A549 (cell line): Measurements from ENCODE around the gene MCTP1. TPM values are rescaled to one million over a fixed set of nuclear protein-coding genes. Genes with fewer than 3 reads are reported as not detected.

Experiments used
- ATAC-seq, 2 experiments: fragments of 200-7000 bp in 1 of 2; fragments of >200 bp in 1 of 2; cut with Nextera tagmentation in 1 of 2; cut with Tn5 transposase in 1 of 2; 3 replicates each; pipeline versions ENCODE4 v1.8.0 to v1.9.1; 2018 to 2020; ENCODE audit warnings: mild to moderate bottlenecking in 1 of 2, moderate library complexity in 1 of 2
- CTCF ChIA-PET: fragments of 300-600 bp; sonication (Branson Sonifier 250); formaldehyde crosslinking; extraction: SDS; loops from one replicate; lab custom pipeline; 2021; ENCODE audit warnings: antibody characterized with exemption, inconsistent platforms; lab: Yijun Ruan, JAX
- POLR2A ChIA-PET: fragments of 350-600 bp; formaldehyde crosslinking; extraction: SDS; loops from one replicate; lab custom pipeline; 2021; ENCODE audit warnings: antibody characterized with exemption, inconsistent platforms; lab: Yijun Ruan, JAX
- DNase-seq, 2 experiments: peaks; one replicate each; pipeline versions ENCODE4 v3.0.0 to v3.0.0-alpha.2; 2011 to 2016; ENCODE audit warnings: low read depth in 1 of 2, low spot score in 1 of 2
- FAIRE-seq: peaks from 2 replicates; lab custom pipeline; 2011; peaks lifted over from hg19 to GRCh38; lab: Jason Lieb, UNC
- H3K27ac ChIP-seq, 2 experiments: fragments of >200 bp; sonication (Bioruptor Twin); formaldehyde crosslinking; 3 replicates each; pipeline ENCODE4 v1.5.1; 2016 to 2017
- H3K4me1 ChIP-seq: fragments of >200 bp; sonication (Bioruptor Twin); formaldehyde crosslinking; 3 replicates; pipeline ENCODE4 v1.6.1; 2016
- H3K4me2 ChIP-seq: fragments of >200 bp; sonication (Bioruptor Twin); formaldehyde crosslinking; 3 replicates; pipeline ENCODE4 v1.6.1; 2016
- H3K4me3 ChIP-seq: fragments of >200 bp; sonication (Bioruptor Twin); formaldehyde crosslinking; 3 replicates; pipeline ENCODE4 v1.5.1; 2016
- H3K9me3 ChIP-seq: fragments of >200 bp; sonication (Bioruptor Twin); formaldehyde crosslinking; 3 replicates; pipeline ENCODE4 v1.6.1; 2016
- CBX2 ChIP-seq: fragments of 200-600 bp; sonication (generic); IDR thresholded peaks from 2 replicates; pipeline ENCODE4 v1.6.1; 2016; ENCODE audit warnings: low read depth, mild to moderate bottlenecking, borderline replicate concordance
- CHD4 ChIP-seq: fragments of 200-600 bp; sonication (generic); IDR thresholded peaks from 2 replicates; pipeline ENCODE4 v1.6.1; 2016; ENCODE audit warnings: antibody characterized with exemption, mild to moderate bottlenecking, borderline replicate concordance
- CTCF ChIP-seq: fragments of >200 bp; sonication (Bioruptor Twin); formaldehyde crosslinking; IDR thresholded peaks from 3 replicates; pipeline ENCODE4 v1.5.1; 2016
- E2F6 ChIP-seq: IDR thresholded peaks from 2 replicates; pipeline ENCODE4 v1.6.1; 2012; ENCODE audit warnings: low read depth, borderline replicate concordance
- ELK1 ChIP-seq: fragments of 150-350 bp; IDR thresholded peaks from 2 replicates; pipeline ENCODE4 v1.6.1; 2014; ENCODE audit warnings: low read depth, mild to moderate bottlenecking, low read length
- ESRRA ChIP-seq: fragments of 150-350 bp; IDR thresholded peaks from 2 replicates; pipeline ENCODE4 v1.6.1; 2014; ENCODE audit warnings: mild to moderate bottlenecking, low read length, borderline replicate concordance
- FOSL2 ChIP-seq, 2 experiments: fragments of 450-650 bp in 1 of 2; fragments of >200 bp in 1 of 2; sonication (Bioruptor Twin) in 1 of 2; formaldehyde crosslinking; IDR thresholded peaks; 2 replicates each; pipeline versions ENCODE4 v1.5.0 to v1.6.1; 2016 to 2020; ENCODE audit warnings: mild to moderate bottlenecking in 1 of 2, moderate library complexity in 1 of 2
- HES2 ChIP-seq: fragments of >200 bp; sonication (Bioruptor Twin); formaldehyde crosslinking; IDR thresholded peaks from 2 replicates; pipeline ENCODE4 v1.6.1; 2016
- HOXA7 ChIP-seq: fragments of 250-450 bp; sonication (Bioruptor Pico); IDR thresholded peaks from 2 replicates; pipeline ENCODE4 v1.5.0; 2020; ENCODE audit warnings: mild to moderate bottlenecking, moderate library complexity
- HOXB13 ChIP-seq: fragments of 250-450 bp; sonication (Bioruptor Pico); IDR thresholded peaks from 2 replicates; pipeline ENCODE4 v1.5.0; 2020; ENCODE audit warnings: low read depth, mild to moderate bottlenecking, moderate library complexity
- JUN ChIP-seq, 2 experiments: fragments of >200 bp; sonication (Bioruptor Twin); formaldehyde crosslinking; IDR thresholded peaks; 2 replicates in 1 of 2; 3 replicates in 1 of 2; pipeline ENCODE4 v1.6.1; 2016 to 2017
- JUNB ChIP-seq: fragments of >200 bp; sonication (Bioruptor Twin); formaldehyde crosslinking; IDR thresholded peaks from 2 replicates; pipeline ENCODE4 v1.6.1; 2016
- KDM1A ChIP-seq: fragments of 200-600 bp; sonication (generic); IDR thresholded peaks from 2 replicates; pipeline ENCODE4 v1.6.1; 2016; ENCODE audit warnings: low read depth, mild to moderate bottlenecking
- KDM5A ChIP-seq: fragments of 200-600 bp; sonication (generic); IDR thresholded peaks from 2 replicates; pipeline ENCODE4 v1.6.1; 2016; ENCODE audit warnings: antibody characterized with exemption, mild to moderate bottlenecking
- MAFK ChIP-seq: fragments of 450-650 bp; IDR thresholded peaks from 2 replicates; pipeline ENCODE4 v1.6.1; 2014; ENCODE audit not compliant: partially characterized antibody
- MAZ ChIP-seq: fragments of 150-350 bp; IDR thresholded peaks from 2 replicates; pipeline ENCODE4 v1.6.1; 2014; ENCODE audit warnings: antibody characterized with exemption, low read depth, low read length, borderline replicate concordance
- MYC ChIP-seq: IDR thresholded peaks from 2 replicates; pipeline ENCODE4 v1.6.1; 2012; ENCODE audit warnings: mild to moderate bottlenecking, inconsistent platforms, low read length, improper control_type of control experiment, borderline replicate concordance
- NPAS2 ChIP-seq: fragments of 250-450 bp; sonication (Bioruptor Pico); IDR thresholded peaks from 2 replicates; pipeline ENCODE4 v1.8.0; 2022; ENCODE audit warnings: mild to moderate bottlenecking, moderate library complexity, borderline replicate concordance
- NR3C1 ChIP-seq: fragments of >200 bp; sonication (Bioruptor Twin); formaldehyde crosslinking; IDR thresholded peaks from 3 replicates; pipeline ENCODE4 v1.6.1; 2017
- PHF8 ChIP-seq: fragments of 200-600 bp; sonication (generic); IDR thresholded peaks from 2 replicates; pipeline ENCODE4 v1.6.1; 2016; ENCODE audit warnings: low read depth, mild to moderate bottlenecking, antibody characterized with exemption, moderate library complexity, borderline replicate concordance
- POLR2A ChIP-seq: IDR thresholded peaks from 2 replicates; pipeline ENCODE4 v1.6.1; 2012; ENCODE audit warnings: mild to moderate bottlenecking, low read length
- POLR2AphosphoS2 ChIP-seq: conservative IDR thresholded peaks from 2 replicates; pipeline ENCODE4 v1.6.1; 2012; ENCODE audit warnings: low read length, improper control_type of control experiment, inconsistent platforms
- RAD21 ChIP-seq, 2 experiments: fragments of >200 bp in 1 of 2; sonication (Bioruptor Twin) in 1 of 2; formaldehyde crosslinking in 1 of 2; IDR thresholded peaks in 1 of 2; conservative IDR thresholded peaks in 1 of 2; 2 replicates in 1 of 2; 3 replicates in 1 of 2; pipeline ENCODE4 v1.6.1; 2012 to 2018; ENCODE audit warnings: inconsistent platforms in 1 of 2
- REST ChIP-seq: fragments of 200-600 bp; sonication (generic); IDR thresholded peaks from 2 replicates; pipeline ENCODE4 v1.6.1; 2016; ENCODE audit warnings: antibody characterized with exemption, mild to moderate bottlenecking, moderate library complexity
- RNF2 ChIP-seq: fragments of 200-600 bp; sonication (generic); IDR thresholded peaks from 2 replicates; pipeline ENCODE4 v1.6.1; 2016; ENCODE audit warnings: low read depth, mild to moderate bottlenecking, antibody characterized with exemption, moderate library complexity, borderline replicate concordance
- USF2 ChIP-seq: fragments of 450-650 bp; IDR thresholded peaks from 2 replicates; pipeline ENCODE4 v1.6.1; 2014; ENCODE audit warnings: antibody characterized with exemption
- ZC3H11A ChIP-seq: fragments of 450-650 bp; IDR thresholded peaks from 2 replicates; pipeline ENCODE4 v1.6.1; 2014; ENCODE audit warnings: antibody characterized with exemption, mild to moderate bottlenecking
- WGBS: methylation state at CpG from one replicate; pipeline ENCODE4 v1.1.6; 2017; ENCODE audit errors: missing lambda C conversion rate; 5-methylcytosine and 5-hydroxymethylcytosine counted together
- polyA plus RNA-seq, 4 experiments: library from polyadenylated mRNA; depleted of rRNA in 3 of 4; stranded (reverse); fragments of >200 nt; fragmentation: RNase III in 1 of 4; extraction: RNeasy Plus Mini Kit Qiagen cat#74134 plus additional on column Dnase treatment in 1 of 4; gene quantifications; 2 replicates in 3 of 4; 3 replicates in 1 of 4; pipeline ENCODE4 v1.2.3, GENCODE V29; 2011 to 2017

The MCTP1 gene
- polyA plus RNA-seq, 2 of the 4 experiments (the other 2 are of a cell fraction), result 5.4 to 6.9 TPM

- no peak overlapping the region for H3K4me2 ChIP-seq
- no peak overlapping the region for H3K27ac ChIP-seq
- ChIA-PET CTCF (no interaction called here), POLR2A (no interaction called here)
- ATAC-seq (no peak), FAIRE-seq (peak; percentile 43), DNase-seq (no peak)
- H3K4me3 ChIP-seq, result no peak overlapping the region
- 24% methylated on average over 1 of the region's 1 CpG for WGBS
- H3K9me3 ChIP-seq, result no peaks in the 10 kb centered on the region
- no peak for TF ChIP-seq USF2
- no peak for TF ChIP-seq JUN (IDR thresholded peaks at IDR 0.05)
- no peak for TF ChIP-seq HOXA7 (CRISPR knock-in tag)
- TF ChIP-seq FOSL2 (IDR thresholded peaks at IDR 0.05), result no peak
- no peak for TF ChIP-seq FOSL2 (CRISPR knock-in tag; IDR thresholded peaks at IDR 0.05)
- no peak for TF ChIP-seq RAD21 (conservative IDR thresholded peaks at IDR 0.05 in 1 of 2, IDR thresholded peaks at IDR 0.05 in 1 of 2)
- no peak for TF ChIP-seq PHF8
- no peak for TF ChIP-seq REST
- TF ChIP-seq JUNB, result no peak
- no peak for TF ChIP-seq CHD4
- TF ChIP-seq HES2, result no peak
- TF ChIP-seq POLR2AphosphoS2, result no peak
- TF ChIP-seq NPAS2 (CRISPR knock-in tag), result no peak
- TF ChIP-seq KDM1A, result no peak
- TF ChIP-seq MYC, result no peak
- no peak for TF ChIP-seq ZC3H11A
- TF ChIP-seq POLR2A, result no peak
- no peak for TF ChIP-seq MAZ
- TF ChIP-seq MAFK, result no peak
- TF ChIP-seq E2F6, result no peak
- peaks cover 11% of the 10 kb centered on the region; the same call in 2 of the 3 replicates for H3K4me1 ChIP-seq
These were observed 591.0 kb downstream of the MCTP1 start for GRCh38 chr5:94693845-94694370.

- no peak overlapping the region for H3K4me3 ChIP-seq
- peak; percentile 80 to 85; a peak in 4 of 6 replicates for ATAC-seq
- TF ChIP-seq ELK1 (no peak), NPAS2 (CRISPR knock-in tag) (no peak), CTCF (peak; percentile 54), NR3C1 (no peak), HOXA7 (CRISPR knock-in tag) (no peak), KDM5A (no peak), CBX2 (no peak), ESRRA (no peak), POLR2AphosphoS2 (no peak), RAD21 (conservative IDR thresholded peaks at IDR 0.05 in 1 of 2, IDR thresholded peaks at IDR 0.05 in 1 of 2) (peak; percentile 53 to 66), RNF2 (no peak), HOXB13 (CRISPR knock-in tag) (no peak)
These were observed 591.7 kb downstream of the MCTP1 start for GRCh38 chr5:94693043-94693822.

More at GRCh38 chr5:94693043-94693822, 591.7 kb downstream of the MCTP1 start:
- FAIRE-seq, result no peak
- Histone ChIP-seq H3K4me1 (peaks cover 11% of the 10 kb centered on the region; the same call in 2 of the 3 replicates), H3K9me3 (no peaks in the 10 kb centered on the region), H3K27ac (no peak overlapping the region), H3K4me2 (0 out of 3 replicates have a peak overlapping the region, but pooled peaks have one; percentile 10)
- ChIA-PET POLR2A (no interaction called here), CTCF (interaction anchor here (0.9 to 1.0 kb wide), 3 partner anchors 9 to 520 kb away, joined by 3 to 4 read pairs (median 3); partner anchors contain the start of genes KIAA0825 and SLF1)
- 27% methylated on average over 5 of the region's 5 CpGs for WGBS
- peak in 1 of 2 experiments; percentile 47 for DNase-seq
